Measurements from ENCODE around the gene ALG1L2.
"Not testable (repeated sequence)": the region's sequence is repeated elsewhere in the genome, so short reads cannot be mapped to it uniquely, and the experiment has no call there.

The ALG1L2 gene

DNA sequence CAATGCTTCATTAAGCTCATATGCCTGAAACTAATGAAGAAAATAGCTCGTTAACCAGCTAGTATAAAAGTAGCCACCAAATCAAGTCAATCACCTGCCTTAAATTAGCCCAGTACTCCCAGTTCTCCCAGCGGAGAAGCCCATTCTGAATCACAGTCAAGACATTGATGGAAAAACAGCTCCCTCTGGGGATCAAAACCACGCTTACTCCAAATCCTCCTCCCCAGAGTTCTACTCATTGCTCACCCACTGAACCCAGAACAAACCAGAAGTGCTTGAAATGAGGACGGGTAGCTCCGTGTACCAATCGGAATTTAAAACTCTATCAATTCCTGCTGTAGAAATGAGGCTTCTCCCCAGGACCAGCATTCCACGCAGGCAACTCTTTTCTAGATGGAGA, 54.7 kb downstream of the ALG1L2 start:
- DNase-seq = not testable (repeated sequence)

DNA sequence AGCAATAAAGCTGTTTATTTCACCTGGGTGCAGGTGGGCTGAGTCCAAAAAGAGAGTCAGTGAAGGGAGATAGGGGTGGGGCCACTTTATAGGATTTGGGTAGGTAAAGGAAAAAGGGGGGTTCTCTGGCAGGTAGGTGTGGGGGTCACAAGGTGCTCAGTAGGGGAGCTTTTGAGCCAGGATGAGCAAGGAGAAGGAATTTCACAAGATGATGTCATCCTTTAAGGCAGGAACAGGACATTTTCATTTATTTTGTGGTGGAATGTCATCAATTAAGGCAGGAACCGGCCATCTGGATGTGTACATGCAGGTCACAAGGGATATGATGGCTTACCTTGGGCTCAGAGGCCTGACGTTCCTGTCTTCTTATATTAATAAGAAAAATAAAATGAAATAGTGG, 56.1 kb downstream of the ALG1L2 start:
- DNase-seq = not testable (repeated sequence)

DNA sequence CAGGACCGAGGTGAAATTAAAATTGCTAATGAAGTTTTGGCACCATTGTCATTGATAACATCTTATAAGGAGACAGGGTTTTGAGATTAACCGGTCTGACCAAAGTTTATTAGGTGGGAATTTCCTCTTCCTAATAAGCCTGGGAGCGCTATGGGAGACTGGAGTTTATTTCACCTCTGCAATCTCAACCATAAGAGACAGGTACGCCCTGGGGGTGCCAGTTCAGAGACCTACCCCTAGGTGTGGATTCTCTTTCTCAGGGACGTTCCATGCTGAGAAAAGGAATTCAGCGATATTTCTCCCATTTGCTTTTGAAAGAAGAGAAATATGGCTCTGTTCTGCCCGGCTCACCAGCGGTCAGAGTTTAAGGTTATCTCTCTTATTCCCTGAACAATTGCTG, 57.4 kb downstream of the ALG1L2 start:
- DNase-seq = not testable (repeated sequence)

DNA sequence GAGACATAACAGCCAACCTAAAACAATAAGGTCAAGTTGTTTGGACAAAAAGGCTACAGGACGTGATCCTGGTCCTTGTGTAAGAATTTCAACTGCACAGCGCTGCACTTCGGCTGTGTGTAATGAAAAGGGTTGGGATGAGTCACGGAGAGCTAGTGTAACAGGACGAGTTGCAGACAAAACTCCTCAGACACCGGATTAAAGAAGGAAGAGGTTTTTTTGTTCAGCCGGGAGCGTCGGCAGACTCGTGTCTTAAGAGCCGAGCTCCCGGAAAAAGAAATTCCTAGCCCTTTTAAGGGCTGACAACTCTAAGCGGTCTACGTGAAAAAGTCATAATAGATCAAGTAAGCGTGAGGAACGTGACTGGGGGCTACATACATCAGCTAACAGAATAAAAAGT, 59.1 kb downstream of the ALG1L2 start:
- DNase-seq = not testable (repeated sequence)

DNA sequence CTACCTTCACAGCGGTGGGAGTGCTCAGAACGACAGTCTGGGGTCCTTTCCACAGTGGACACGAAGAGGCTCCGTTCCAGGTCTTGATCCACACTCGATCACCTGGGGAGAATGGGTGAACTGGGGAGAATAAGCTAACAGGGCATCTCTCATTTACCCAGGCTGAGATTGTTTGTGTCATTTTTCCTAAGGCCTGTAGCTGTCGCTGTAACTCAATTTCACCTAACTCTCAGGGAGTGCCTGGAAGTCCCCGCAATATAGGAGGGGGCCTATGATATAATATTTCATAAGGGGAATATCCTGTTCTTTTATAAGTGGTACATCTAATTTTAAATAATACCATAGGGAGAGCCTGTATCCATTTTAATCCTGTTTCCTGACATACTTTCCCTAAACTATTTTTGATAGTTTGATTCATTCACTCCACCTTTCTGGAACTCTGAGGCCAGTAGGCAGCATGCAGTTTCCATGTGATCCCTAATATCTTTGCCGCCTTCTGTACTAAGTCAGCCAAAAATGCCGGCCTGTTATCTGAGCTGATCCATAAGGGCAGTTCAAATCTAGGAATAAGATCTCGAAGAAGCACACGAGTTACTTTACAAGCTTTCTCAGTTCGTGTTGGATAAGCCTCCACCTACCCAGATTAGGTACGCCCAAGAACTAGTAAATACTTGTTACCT, 62.2 kb downstream of the ALG1L2 start:
- DNase-seq = not testable (repeated sequence)

DNA sequence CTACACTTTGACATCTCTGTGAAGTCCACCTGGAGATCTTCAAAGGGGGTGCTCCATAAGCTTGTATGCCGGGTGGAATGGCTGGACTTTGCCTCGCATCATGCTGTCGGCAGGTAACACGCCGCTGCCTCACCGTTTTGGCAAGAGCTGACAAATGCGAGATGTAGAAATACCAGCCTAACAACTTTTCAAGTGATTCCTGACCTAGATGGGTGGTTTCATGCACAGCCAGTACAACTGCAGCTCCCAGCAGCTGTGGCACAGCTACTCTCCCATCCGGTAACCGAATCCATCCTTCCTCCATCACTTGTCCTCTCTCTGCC, 62.7 kb downstream of the ALG1L2 start:
- DNase-seq = not testable (repeated sequence)

DNA sequence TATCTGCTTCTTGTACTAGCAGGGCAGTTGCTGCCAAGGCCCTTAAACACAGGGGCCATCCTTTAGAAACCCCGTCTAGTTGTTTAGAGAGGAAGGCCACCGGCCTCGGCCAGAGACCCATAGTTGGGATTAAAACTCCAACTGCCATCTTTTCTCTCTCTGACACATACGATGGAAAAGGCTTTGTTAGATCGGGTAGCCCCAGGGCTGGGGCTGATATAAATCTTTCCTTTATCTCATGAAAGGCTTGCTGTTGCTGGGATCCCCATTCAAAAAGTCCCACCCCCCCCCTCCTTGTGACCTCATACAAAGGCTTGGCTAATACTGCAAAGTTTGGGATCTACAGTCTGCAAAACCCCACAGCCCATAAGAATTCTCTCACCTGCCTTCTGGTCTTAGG, 63.8 kb downstream of the ALG1L2 start:
- not testable (repeated sequence) for DNase-seq

DNA sequence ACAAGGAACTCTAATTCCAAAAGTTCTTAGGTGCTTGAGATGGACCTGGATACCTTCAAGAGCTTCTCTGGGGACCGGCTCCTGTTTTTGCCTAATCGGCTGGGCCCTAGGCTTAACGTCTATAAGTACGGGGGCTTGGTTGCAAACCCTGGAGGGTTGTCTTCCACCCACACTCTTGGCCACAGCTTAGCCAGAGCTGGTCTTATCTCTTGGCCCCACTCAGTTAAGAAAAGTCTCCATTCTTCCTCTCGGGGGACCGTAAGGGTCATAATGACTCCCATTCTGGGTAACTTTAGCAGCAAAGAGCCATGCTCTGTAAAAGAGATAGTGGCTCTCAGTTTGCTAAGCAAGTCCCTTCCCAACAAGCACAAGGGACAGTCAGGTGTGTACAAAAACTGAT, 64.8 kb downstream of the ALG1L2 start:
- not testable (repeated sequence) for DNase-seq
